ENCODE data around the gene RNF44. TPM values are rescaled to one million over a fixed set of nuclear protein-coding genes. Genes with fewer than 3 reads are reported as not detected.

The RNF44 gene
- total and polyA plus RNA-seq, 2 of the 13 experiments (the other 11 are each of a cell fraction or from before 2014, with no cell fraction given), result 9.2 to 16.8 TPM

GRCh38 chr5:176536132-176536901 lies 885 bp downstream of the RNF44 start (continued):
- 0 out of 2 replicates have a peak, but pooled peaks have one; percentile 12 for TF ChIP-seq ZHX2 (IDR thresholded peaks at IDR 0.05; ENCODE audit: low read depth)
- no peak for TF ChIP-seq ZHX2 (CRISPR knock-in tag; IDR thresholded peaks at IDR 0.05; ENCODE audit: borderline replicate concordance)
- no peak for TF ChIP-seq PRDM4 (CRISPR knock-in tag; IDR thresholded peaks at IDR 0.05; ENCODE audit: borderline replicate concordance)
- TF ChIP-seq ZNF512 (CRISPR knock-in tag; IDR thresholded peaks at IDR 0.05), result no peak
- TF ChIP-seq ZNF263 (CRISPR knock-in tag; IDR thresholded peaks at IDR 0.05), result no peak
- TF ChIP-seq RFX3 (CRISPR knock-in tag; IDR thresholded peaks at IDR 0.05), result no peak
- peak; percentile 94 for TF ChIP-seq MAX (IDR thresholded peaks at IDR 0.05)
- TF ChIP-seq ZC3H13 (CRISPR knock-in tag; IDR thresholded peaks at IDR 0.05), result 0 out of 2 replicates have a peak, but pooled peaks have one; percentile 21
- peak; percentile 37; the same call in 1 of the 2 replicates for TF ChIP-seq SNAPC2 (CRISPR knock-in tag; IDR thresholded peaks at IDR 0.05)
- TF ChIP-seq TOPORS (CRISPR knock-in tag; IDR thresholded peaks at IDR 0.05), result 0 out of 2 replicates have a peak, but pooled peaks have one; percentile 47
- TF ChIP-seq MNT (IDR thresholded peaks at IDR 0.05), result peak; percentile 77
- TF ChIP-seq TSC22D2 (CRISPR knock-in tag; IDR thresholded peaks at IDR 0.05; ENCODE audit: borderline replicate concordance), result 0 out of 2 replicates have a peak, but pooled peaks have one; percentile 31
- TF ChIP-seq ZNF629 (CRISPR knock-in tag; conservative IDR thresholded peaks at IDR 0.05), result peak; percentile 86
- peak; percentile 59 for TF ChIP-seq SIN3A (IDR thresholded peaks at IDR 0.05; ENCODE audit: borderline replicate concordance, low read depth, low read length)
- TF ChIP-seq CCAR2 (optimal IDR thresholded peaks at IDR 0.05; ENCODE audit: low read depth, low read length), result no peak
- peak; percentile 85 for TF ChIP-seq DMAP1 (CRISPR knock-in tag; IDR thresholded peaks at IDR 0.05)
- peak; percentile 30 for TF ChIP-seq U2AF1 (optimal IDR thresholded peaks at IDR 0.05; ENCODE audit: low read depth, low read length)
- TF ChIP-seq ZNF546 (CRISPR knock-in tag; conservative IDR thresholded peaks at IDR 0.05), result peak; percentile 24; the same call in 1 of the 2 replicates

All from HepG2 (cell line).